ENCODE data around the gene EVPL. TPM values are rescaled to one million over a fixed set of nuclear protein-coding genes. Genes with fewer than 3 reads are reported as not detected.

EVPL gene
- polyA plus RNA-seq, 6 donors from 2014 or later, result not detected

- ATAC-seq (ENCODE audit: low read depth in 2 of 2) (no peak), DNase-seq (no peak)
- Mint-ChIP-seq H3K27ac (no peak overlapping the region), H3K4me3 (peak overlapping the region in 1 of 8 donors; percentile 33), H3K4me1 (peaks cover 12 to 30% (median 21%) of the 10 kb centered on the region in 3 donors), H3K27me3 (no peaks in the 10 kb centered on the region), H3K9me3 (no peaks in the 10 kb centered on the region), H3K36me3 (no peaks in the 10 kb centered on the region)
These were observed 32.2 kb downstream of the EVPL start for GRCh38 chr17:75994802-75995370.

GRCh38 chr17:75991396-75991795, 35.7 kb downstream of the EVPL start:
- no peak for DNase-seq
- no peak overlapping the region for H3K4me3 Mint-ChIP-seq
- ATAC-seq (ENCODE audit: low read depth in 2 of 2), result no peak
- no peaks in the 10 kb centered on the region for H3K27me3 Mint-ChIP-seq
- H3K27ac Mint-ChIP-seq, result peak overlapping the region in 1 of 6 donors; percentile 39
- H3K9me3 Mint-ChIP-seq, result no peaks in the 10 kb centered on the region
- no peaks in the 10 kb centered on the region for H3K36me3 Mint-ChIP-seq
- peaks cover 0 to 13% (median 7%) of the 10 kb centered on the region in 3 donors for H3K4me1 Mint-ChIP-seq

GRCh38 chr17:75987041-75987440, 40.1 kb downstream of the EVPL start:
- Mint-ChIP-seq H3K4me3 (no peak overlapping the region), H3K36me3 (no peaks in the 10 kb centered on the region), H3K27me3 (no peaks in the 10 kb centered on the region), H3K9me3 (no peaks in the 10 kb centered on the region), H3K4me1 (peaks cover 0 to 12% (median 12%) of the 10 kb centered on the region in 3 donors), H3K27ac (peak overlapping the region in 1 of 6 donors; percentile 15)
- ATAC-seq (ENCODE audit: low read depth in 2 of 2), result no peak
- DNase-seq, result no peak

GRCh38 chr17:75985986-75986385, 41.1 kb downstream of the EVPL start:
- Mint-ChIP-seq H3K4me1 (peaks cover 0 to 8% (median 7%) of the 10 kb centered on the region in 3 donors), H3K27me3 (no peaks in the 10 kb centered on the region), H3K27ac (no peak overlapping the region), H3K36me3 (no peaks in the 10 kb centered on the region), H3K4me3 (no peak overlapping the region), H3K9me3 (no peaks in the 10 kb centered on the region)
- ATAC-seq (ENCODE audit: low read depth in 2 of 2) (no peak), DNase-seq (no peak)

GRCh38 chr17:75983501-75984181, 43.5 kb downstream of the EVPL start:
- ATAC-seq (ENCODE audit: low read depth in 2 of 2) (no peak), DNase-seq (no peak)
- H3K27me3 Mint-ChIP-seq, result no peaks in the 10 kb centered on the region
- H3K27ac Mint-ChIP-seq, result peak overlapping the region in 1 of 6 donors; percentile 52
- peaks cover 0 to 6% of the 10 kb centered on the region in 2 donors for H3K36me3 Mint-ChIP-seq
- H3K4me1 Mint-ChIP-seq, result peaks cover 7 to 24% (median 19%) of the 10 kb centered on the region in 3 donors
- H3K9me3 Mint-ChIP-seq, result no peaks in the 10 kb centered on the region
- H3K4me3 Mint-ChIP-seq, result peak overlapping the region in 1 of 8 donors; percentile 71

GRCh38 chr17:75981019-75981615, 46.0 kb downstream of the EVPL start:
- Mint-ChIP-seq H3K4me1 (peaks cover 15 to 42% (median 30%) of the 10 kb centered on the region in 3 donors), H3K36me3 (peaks cover 0 to 6% of the 10 kb centered on the region in 2 donors), H3K4me3 (peak overlapping the region; percentile 59 to 100 (median 98)), H3K27me3 (no peaks in the 10 kb centered on the region), H3K27ac (peak overlapping the region in 5 of 6 donors; percentile 96 to 100 (median 99)), H3K9me3 (no peaks in the 10 kb centered on the region)
- ATAC-seq (ENCODE audit: low read depth in 2 of 2) (no peak), DNase-seq (no peak)

GRCh38 chr17:75980188-75981018, 46.7 kb downstream of the EVPL start:
- ATAC-seq (ENCODE audit: low read depth in 2 of 2), result no peak
- H3K27me3 Mint-ChIP-seq, result no peaks in the 10 kb centered on the region
- peak overlapping the region; percentile 96 to 100 (median 98) for H3K4me3 Mint-ChIP-seq
- H3K27ac Mint-ChIP-seq, result peak overlapping the region; percentile 99 to 100 (median 100)
- peaks cover 22 to 47% (median 38%) of the 10 kb centered on the region in 3 donors for H3K4me1 Mint-ChIP-seq
- no peaks in the 10 kb centered on the region for H3K9me3 Mint-ChIP-seq
- H3K36me3 Mint-ChIP-seq, result peaks cover 0 to 6% of the 10 kb centered on the region in 2 donors
- no peak for DNase-seq

GRCh38 chr17:75979705-75980187, 47.4 kb downstream of the EVPL start:
- H3K4me1 Mint-ChIP-seq, result peaks cover 22 to 49% (median 38%) of the 10 kb centered on the region in 3 donors
- ATAC-seq (ENCODE audit: low read depth in 2 of 2) (peak; percentile 29 to 32), DNase-seq (no peak)
- H3K4me3 Mint-ChIP-seq, result peak overlapping the region; percentile 96 to 100 (median 98)
- H3K27me3 Mint-ChIP-seq, result no peaks in the 10 kb centered on the region
- H3K9me3 Mint-ChIP-seq, result no peaks in the 10 kb centered on the region
- H3K27ac Mint-ChIP-seq, result peak overlapping the region; percentile 99 to 100 (median 100)
- peaks cover 0 to 6% of the 10 kb centered on the region in 2 donors for H3K36me3 Mint-ChIP-seq

GRCh38 chr17:75978938-75979704, 48.0 kb downstream of the EVPL start, which contains the start of the genes ACOX1 and TEN1:
TSS of gene ACOX1 (minus strand) at chr17:75979166. CDS start at chr17:75979073, 93 bp downstream.
TSS of gene TEN1 (plus strand) at chr17:75979240. CDS start at chr17:75986193, 6,953 bp downstream.
- no peaks in the 10 kb centered on the region for H3K9me3 Mint-ChIP-seq
- H3K36me3 Mint-ChIP-seq, result peaks cover 0 to 6% of the 10 kb centered on the region in 2 donors
- no peaks in the 10 kb centered on the region for H3K27me3 Mint-ChIP-seq
- ATAC-seq (ENCODE audit: low read depth in 2 of 2), result peak; percentile 90
- H3K27ac Mint-ChIP-seq, result peak within 1 kb of the TSS; percentile 99 to 100 (median 100)
- H3K4me1 Mint-ChIP-seq, result peaks cover 22 to 49% (median 38%) of the 10 kb centered on the region in 3 donors
- peak within 1 kb of the TSS; percentile 96 to 100 (median 98) for H3K4me3 Mint-ChIP-seq
- peak; percentile 94 for DNase-seq

GRCh38 chr17:75976175-75976848, 50.8 kb downstream of the EVPL start:
- peaks cover 22 to 44% (median 32%) of the 10 kb centered on the region in 3 donors for H3K4me1 Mint-ChIP-seq
- ATAC-seq (ENCODE audit: low read depth in 2 of 2) (no peak), DNase-seq (no peak)
- peak overlapping the region in 2 of 8 donors; percentile 1 to 77 for H3K4me3 Mint-ChIP-seq
- peaks cover 0 to 14% of the 10 kb centered on the region in 2 donors for H3K36me3 Mint-ChIP-seq
- H3K9me3 Mint-ChIP-seq, result no peaks in the 10 kb centered on the region
- H3K27me3 Mint-ChIP-seq, result no peaks in the 10 kb centered on the region
- peak overlapping the region in 3 of 6 donors; percentile 3 to 62 (median 38) for H3K27ac Mint-ChIP-seq

- ATAC-seq (ENCODE audit: low read depth in 2 of 2), result no peak
- Mint-ChIP-seq H3K4me1 (peaks cover 22 to 40% (median 29%) of the 10 kb centered on the region in 3 donors), H3K9me3 (no peaks in the 10 kb centered on the region), H3K27me3 (no peaks in the 10 kb centered on the region), H3K4me3 (peak overlapping the region in 3 of 8 donors; percentile 30 to 77 (median 48)), H3K36me3 (peaks cover 0 to 14% of the 10 kb centered on the region in 2 donors), H3K27ac (peak overlapping the region in 3 of 6 donors; percentile 3 to 62 (median 38))
- no peak for DNase-seq
These were observed 51.3 kb downstream of the EVPL start for GRCh38 chr17:75975757-75976174.

Data from naive B cell (primary cell).